Activated CD4-positive, alpha-beta T cell treated with anti-CD3 and anti-CD28 coated beads for 36 hours (primary cell): ENCODE measurements around the gene VPS45. TPM values are rescaled to one million over a fixed set of nuclear protein-coding genes. Genes with fewer than 3 reads are reported as not detected.
"Not testable (repeated sequence)": the region's sequence is repeated elsewhere in the genome, so short reads cannot be mapped to it uniquely, and the experiment has no call there.

Source experiments
- ATAC-seq: fragments of 200-7000 bp; cut with Tn5 transposase; one replicate; pipeline ENCODE4 v1.10.0; 2021; ENCODE audit warnings: mild to moderate bottlenecking, moderate library complexity
- CTCF ChIA-PET: fragments of 350-600 bp; sonication (Branson Sonifier 250); formaldehyde crosslinking; loops from one replicate; lab custom pipeline; 2021; ENCODE audit warnings: antibody characterized with exemption; lab: Charles Lee
- POLR2A ChIA-PET: fragments of 350-600 bp; sonication (Branson Sonifier 250); formaldehyde crosslinking; loops from one replicate; lab custom pipeline; 2021; ENCODE audit warnings: antibody characterized with exemption, inconsistent platforms; lab: Charles Lee
- DNase-seq: peaks from one replicate; pipeline ENCODE4 v3.0.0-alpha.2; 2020
- H3K27ac Mint-ChIP-seq: one replicate; pipeline ENCODE4 v1.8.0; 2021; ENCODE audit warnings: mixed read lengths
- H3K27me3 Mint-ChIP-seq: one replicate; pipeline ENCODE4 v1.8.0; 2021; ENCODE audit warnings: mixed read lengths
- H3K36me3 Mint-ChIP-seq: one replicate; pipeline ENCODE4 v1.8.0; 2021; ENCODE audit warnings: low read depth, mixed read lengths
- H3K4me1 Mint-ChIP-seq: one replicate; pipeline ENCODE4 v1.8.0; 2021; ENCODE audit warnings: mixed read lengths
- H3K4me3 Mint-ChIP-seq: one replicate; pipeline ENCODE4 v1.8.0; 2021; ENCODE audit warnings: mild to moderate bottlenecking, moderate library complexity, mixed read lengths
- H3K9me3 Mint-ChIP-seq: one replicate; pipeline ENCODE4 v1.8.0; 2021; ENCODE audit warnings: low read depth, mixed read lengths
- intact Hi-C, 2 experiments: fragments of 100-400 bp; cut with DNase I in 1 of 2; cut with micrococcal nuclease in 1 of 2; formaldehyde crosslinking; loops; one replicate each; pipeline versions ENCODE4 v1.14.2 to v1.15.1; 2022 to 2024; cut with DNase I, micrococcal nuclease
- total RNA-seq, 2 experiments: library from RNA; stranded (reverse); gene quantifications; one replicate each; pipeline ENCODE4 v1.2.3, GENCODE V29; 2021

Gene VPS45
- total RNA-seq, 2 experiments from 2014 or later, result 18.5 to 20.6 TPM

- H3K9me3 Mint-ChIP-seq, DNase-seq, H3K4me3 Mint-ChIP-seq, H3K4me1 Mint-ChIP-seq, H3K27me3 Mint-ChIP-seq, POLR2A ChIA-PET, H3K36me3 Mint-ChIP-seq, H3K27ac Mint-ChIP-seq, ATAC-seq: not testable (repeated sequence)
- CTCF ChIA-PET, result interaction anchor here (1.4 to 2.6 kb wide), 4 partner anchors 12 to 90 kb away, joined by 3 to 31 read pairs (median 7); no protein-coding TSS in a partner anchor
- intact Hi-C loops, result loop anchor here in 1 of 2 experiments (2.0 kb wide), 1 partner anchor 153 kb away; the partner anchor contains the start of gene BOLA1
Measured at GRCh38 chr1:150051905-150052412, 15.6 kb upstream of the VPS45 start.

GRCh38 chr1:150053926-150054325, 13.7 kb upstream of the VPS45 start:
- Mint-ChIP-seq H3K4me1 (peaks cover 2% of the 10 kb centered on the region), H3K27me3 (peaks cover 1% of the 10 kb centered on the region), H3K36me3 (no peaks in the 10 kb centered on the region), H3K9me3 (no peaks in the 10 kb centered on the region), H3K27ac (no peak overlapping the region), H3K4me3 (no peak overlapping the region)
- DNase-seq (no peak), ATAC-seq (no peak)
- CTCF ChIA-PET, result interaction anchor here (0.9 to 1.4 kb wide), 4 partner anchors 13 to 111 kb away, joined by 3 to 4 read pairs (median 3); no protein-coding TSS in a partner anchor
- intact Hi-C loops, result no loop called here
- POLR2A ChIA-PET, result no interaction called here

GRCh38 chr1:150055507-150055906, 12.1 kb upstream of the VPS45 start:
- intact Hi-C loops, ATAC-seq: not testable (repeated sequence)

GRCh38 chr1:150056407-150056806, 11.2 kb upstream of the VPS45 start:
- no peak overlapping the region for H3K4me3 Mint-ChIP-seq
- H3K36me3 Mint-ChIP-seq, result no peaks in the 10 kb centered on the region
- no peaks in the 10 kb centered on the region for H3K4me1 Mint-ChIP-seq
- no peak for ATAC-seq
- DNase-seq, result no peak
- ChIA-PET CTCF (no interaction called here), POLR2A (no interaction called here)
- H3K27me3 Mint-ChIP-seq, result peaks cover 1% of the 10 kb centered on the region
- intact Hi-C loops, result no loop called here
- no peak overlapping the region for H3K27ac Mint-ChIP-seq
- no peaks in the 10 kb centered on the region for H3K9me3 Mint-ChIP-seq

More at GRCh38 chr1:150055507-150055906, 12.1 kb upstream of the VPS45 start:
- POLR2A ChIA-PET, H3K4me3 Mint-ChIP-seq, H3K27ac Mint-ChIP-seq, H3K27me3 Mint-ChIP-seq, H3K36me3 Mint-ChIP-seq, H3K9me3 Mint-ChIP-seq, DNase-seq, H3K4me1 Mint-ChIP-seq: not testable (repeated sequence)
- CTCF ChIA-PET, result interaction anchor here (0.6 to 1.1 kb wide), 2 partner anchors 42 to 94 kb away, joined by 3 to 4 read pairs; partner anchors contain the start of gene PLEKHO1

- intact Hi-C loops, result no loop called here
- Mint-ChIP-seq H3K4me1 (peaks cover 1% of the 10 kb centered on the region), H3K9me3 (no peaks in the 10 kb centered on the region), H3K27ac (no peak overlapping the region), H3K36me3 (no peaks in the 10 kb centered on the region), H3K4me3 (no peak overlapping the region), H3K27me3 (no peaks in the 10 kb centered on the region)
- no peak for DNase-seq
- no peak for ATAC-seq
- POLR2A ChIA-PET, result interaction anchor here (0.6 to 0.7 kb wide), 2 partner anchors 85 to 172 kb away, joined by 4 read pairs; a partner anchor contains a TSS
- CTCF ChIA-PET, result interaction anchor here (0.6 to 1.1 kb wide), 2 partner anchors 101 to 128 kb away, joined by 3 read pairs; no protein-coding TSS in a partner anchor
Measured at GRCh38 chr1:150060260-150060659, 7.3 kb upstream of the VPS45 start.

- ChIA-PET CTCF (interaction anchor here (0.6 to 1.1 kb wide), 3 partner anchors 99 to 1332 kb away, joined by 3 read pairs; no protein-coding TSS in a partner anchor), POLR2A (no interaction called here)
- no peak for DNase-seq
- Mint-ChIP-seq H3K36me3 (peaks cover 2% of the 10 kb centered on the region), H3K27ac (no peak overlapping the region), H3K27me3 (no peaks in the 10 kb centered on the region), H3K9me3 (no peaks in the 10 kb centered on the region), H3K4me3 (no peak overlapping the region), H3K4me1 (peaks cover 11% of the 10 kb centered on the region)
- intact Hi-C loops, result no loop called here
- ATAC-seq, result no peak
Measured at GRCh38 chr1:150061632-150062101, 5.9 kb upstream of the VPS45 start.

- Mint-ChIP-seq H3K27ac (no peak overlapping the region), H3K36me3 (peaks cover 2% of the 10 kb centered on the region), H3K27me3 (no peaks in the 10 kb centered on the region), H3K4me3 (no peak overlapping the region), H3K4me1 (peaks cover 12% of the 10 kb centered on the region), H3K9me3 (no peaks in the 10 kb centered on the region)
- intact Hi-C loops, result no loop called here
- ChIA-PET POLR2A (no interaction called here), CTCF (interaction anchor here (0.6 to 1.1 kb wide), 3 partner anchors 100 to 1331 kb away, joined by 3 read pairs; no protein-coding TSS in a partner anchor)
- no peak for ATAC-seq
- DNase-seq, result no peak
Measured at GRCh38 chr1:150062113-150062512, 5.5 kb upstream of the VPS45 start.

- ATAC-seq, result no peak
- H3K4me3 Mint-ChIP-seq, result peak overlapping the region; percentile 23
- H3K27ac Mint-ChIP-seq, result no peak overlapping the region
- CTCF ChIA-PET, result interaction anchor here (0.7 to 2.5 kb wide), 5 partner anchors 8 to 135 kb away, joined by 3 to 10 read pairs (median 6); no protein-coding TSS in a partner anchor
- peaks cover 7% of the 10 kb centered on the region for H3K36me3 Mint-ChIP-seq
- POLR2A ChIA-PET, result no interaction called here
- peaks cover 33% of the 10 kb centered on the region for H3K4me1 Mint-ChIP-seq
- intact Hi-C loops, result loop anchor here in 1 of 2 experiments (5.0 kb wide), 1 partner anchor 122 kb away; no protein-coding TSS in a partner anchor
- H3K9me3 Mint-ChIP-seq, result no peaks in the 10 kb centered on the region
- DNase-seq, result no peak
- no peaks in the 10 kb centered on the region for H3K27me3 Mint-ChIP-seq
Measured at GRCh38 chr1:150065184-150065871, 2.2 kb upstream of the VPS45 start.

GRCh38 chr1:150066328-150066727, 1.2 kb upstream of the VPS45 start:
- peak overlapping the region; percentile 94 for H3K4me3 Mint-ChIP-seq
- ChIA-PET POLR2A (interaction anchor here (0.6 kb wide), 1 partner anchor 69 kb away, joined by 3 read pairs; no protein-coding TSS in a partner anchor), CTCF (interaction anchor here (0.6 to 3.0 kb wide), 5 partner anchors 12 to 143 kb away, joined by 3 to 15 read pairs (median 6); no protein-coding TSS in a partner anchor)
- H3K4me1 Mint-ChIP-seq, result peaks cover 33% of the 10 kb centered on the region
- H3K27me3 Mint-ChIP-seq, result no peaks in the 10 kb centered on the region
- no peak for ATAC-seq
- intact Hi-C loops, result loop anchor here (2.0 to 5.0 kb wide), 2 partner anchors 121 to 168 kb away; partner anchors contain the start of gene BOLA1 (in 1 of the 2)
- H3K9me3 Mint-ChIP-seq, result no peaks in the 10 kb centered on the region
- no peak for DNase-seq
- H3K27ac Mint-ChIP-seq, result peak overlapping the region; percentile 71
- peaks cover 7% of the 10 kb centered on the region for H3K36me3 Mint-ChIP-seq

- ChIA-PET CTCF (interaction anchor here (0.6 to 3.0 kb wide), 5 partner anchors 13 to 143 kb away, joined by 3 to 15 read pairs (median 6); no protein-coding TSS in a partner anchor), POLR2A (interaction anchor here (0.6 kb wide), 1 partner anchor 69 kb away, joined by 3 read pairs; no protein-coding TSS in a partner anchor)
- intact Hi-C loops, result loop anchor here (1.0 to 5.0 kb wide), 9 partner anchors 57 to 420 kb away; partner anchors contain the start of genes BOLA1 (in 1 of the 2), OTUD7B (in 1 of the 2), PLEKHO1 (in 1 of the 2) and SF3B4 (in 1 of the 2)
- Mint-ChIP-seq H3K27me3 (no peaks in the 10 kb centered on the region), H3K4me3 (peak overlapping the region; percentile 94), H3K4me1 (peaks cover 33% of the 10 kb centered on the region), H3K9me3 (no peaks in the 10 kb centered on the region), H3K27ac (peak overlapping the region; percentile 95), H3K36me3 (peaks cover 7% of the 10 kb centered on the region)
- DNase-seq (peak; percentile 65), ATAC-seq (peak; percentile 25)
Measured at GRCh38 chr1:150066838-150067183, 765 bp upstream of the VPS45 start.

GRCh38 chr1:150068109-150068435, 496 bp downstream of the VPS45 start:
- peaks cover 33% of the 10 kb centered on the region for H3K4me1 Mint-ChIP-seq
- H3K9me3 Mint-ChIP-seq, result no peaks in the 10 kb centered on the region
- DNase-seq (no peak), ATAC-seq (no peak)
- H3K27ac Mint-ChIP-seq, result peak overlapping the region; percentile 95
- intact Hi-C loops, result loop anchor here in 1 of 2 experiments (5.0 kb wide), 1 partner anchor 119 kb away; no protein-coding TSS in a partner anchor
- peaks cover 7% of the 10 kb centered on the region for H3K36me3 Mint-ChIP-seq
- no peaks in the 10 kb centered on the region for H3K27me3 Mint-ChIP-seq
- H3K4me3 Mint-ChIP-seq, result peak overlapping the region; percentile 94
- ChIA-PET POLR2A (interaction anchor here (1.5 kb wide), 1 partner anchor 180 kb away, joined by 6 read pairs; a partner anchor contains a TSS), CTCF (interaction anchor here (0.6 to 3.0 kb wide), 6 partner anchors 81 to 139 kb away, joined by 3 to 15 read pairs (median 3); no protein-coding TSS in a partner anchor)
